Kasumi-1 (cell line): Measurements from ENCODE around the gene HNF4A.

ENCODE experiments used
- DNase-seq, 2 experiments: peaks; one replicate each; lab custom pipeline; 2025; lab: John Stamatoyannopoulos, UW

HNF4A gene

DNA sequence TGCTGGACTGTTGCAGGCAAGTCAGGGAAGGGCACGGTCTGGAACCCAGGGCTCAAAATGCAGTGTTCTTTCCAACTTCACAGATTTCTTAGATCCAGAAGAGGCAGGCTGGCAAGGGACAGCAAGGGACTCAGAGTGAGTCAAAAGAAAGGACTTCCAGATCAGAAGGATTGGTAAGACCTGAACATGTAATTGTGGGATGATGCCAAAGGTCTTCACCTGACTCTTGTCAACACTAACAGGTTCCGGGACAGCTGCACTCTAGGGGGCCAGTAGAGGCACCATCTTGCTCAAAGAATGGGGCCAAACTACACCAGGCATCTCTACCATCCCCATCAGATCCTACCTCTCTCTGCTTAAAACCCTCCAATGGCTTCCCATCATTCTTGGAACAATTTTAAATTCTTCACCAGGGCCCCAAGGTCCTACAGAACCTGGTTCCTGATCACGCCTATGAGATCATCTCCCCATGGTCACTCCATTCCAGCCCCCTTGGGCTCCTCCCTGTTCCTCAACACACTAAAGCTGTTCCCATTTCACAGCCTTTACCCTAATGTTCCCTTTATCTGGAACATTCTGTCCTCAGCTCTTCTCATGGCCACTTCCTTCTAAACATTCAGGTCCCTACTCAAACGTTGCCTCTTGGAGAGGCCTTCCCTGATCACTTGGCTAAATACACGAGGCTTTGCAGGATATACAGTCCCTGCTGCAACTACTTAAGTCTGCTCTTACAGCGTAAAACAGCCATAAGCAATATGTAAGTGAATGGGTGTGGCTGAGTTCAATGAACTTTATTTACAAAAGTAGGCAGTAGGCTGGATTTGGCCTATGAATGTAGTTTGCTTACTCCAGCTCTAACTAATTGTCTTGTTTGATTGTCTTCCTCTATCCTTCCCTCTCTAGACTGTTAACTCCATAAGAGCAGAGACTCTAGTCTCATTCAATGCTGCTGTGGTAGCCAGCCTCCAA is 90.5 kb downstream of the HNF4A start:
- no peak for DNase-seq

DNA sequence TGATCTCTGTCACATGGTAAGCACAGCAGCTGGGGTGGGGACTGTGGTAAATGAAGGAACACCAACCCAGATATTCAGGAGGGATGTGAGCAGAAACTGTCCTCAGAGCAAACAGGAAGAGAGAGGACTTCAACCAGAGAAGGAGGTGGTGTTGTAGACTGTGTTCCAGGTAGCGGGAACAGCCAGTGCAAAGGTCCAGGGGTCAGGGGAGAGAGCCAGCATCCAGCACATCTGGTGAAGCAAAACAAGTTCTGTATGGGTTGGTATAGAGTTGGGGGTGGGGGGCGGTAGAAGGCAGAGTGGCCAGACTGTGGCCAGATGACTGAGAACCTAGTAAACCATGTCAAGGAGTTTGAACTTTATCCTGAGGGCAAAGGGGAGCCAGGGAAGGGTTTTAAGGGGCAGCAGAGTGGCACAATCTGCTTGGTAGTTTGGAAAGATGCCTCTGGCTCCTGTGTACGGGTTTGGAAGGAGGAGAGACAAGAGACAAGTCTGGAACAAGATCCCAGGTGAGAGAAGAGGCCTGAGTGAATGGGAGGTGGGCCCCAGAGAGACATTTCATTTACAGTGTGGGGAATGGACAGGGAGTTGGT is 92.4 kb downstream of the HNF4A start:
- DNase-seq: no peak

- peak in 1 of 2 experiments; percentile 8 for DNase-seq
Measured at GRCh38 chr20:44448753-44449546, 93.5 kb downstream of the HNF4A start.

DNA sequence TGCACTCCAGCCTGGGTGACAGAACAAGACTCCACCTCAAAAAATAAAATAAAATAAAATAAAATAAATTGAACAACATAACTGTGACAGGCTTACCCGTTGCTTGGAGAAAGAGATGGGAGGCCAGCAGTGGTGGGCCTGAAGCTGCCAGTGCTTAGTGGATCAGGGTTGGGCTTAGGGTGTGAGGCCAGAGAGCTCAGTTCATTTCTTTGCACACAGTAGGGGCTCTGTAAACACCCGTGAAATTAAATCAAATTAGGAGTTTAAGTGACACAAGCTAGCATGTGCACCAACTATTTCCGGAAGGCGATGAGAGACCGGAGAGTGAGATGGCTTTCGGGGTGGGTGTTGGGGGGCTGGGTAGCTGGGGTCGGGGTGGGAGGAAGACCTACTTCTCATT is 94.4 kb downstream of the HNF4A start:
- no peak for DNase-seq

DNA sequence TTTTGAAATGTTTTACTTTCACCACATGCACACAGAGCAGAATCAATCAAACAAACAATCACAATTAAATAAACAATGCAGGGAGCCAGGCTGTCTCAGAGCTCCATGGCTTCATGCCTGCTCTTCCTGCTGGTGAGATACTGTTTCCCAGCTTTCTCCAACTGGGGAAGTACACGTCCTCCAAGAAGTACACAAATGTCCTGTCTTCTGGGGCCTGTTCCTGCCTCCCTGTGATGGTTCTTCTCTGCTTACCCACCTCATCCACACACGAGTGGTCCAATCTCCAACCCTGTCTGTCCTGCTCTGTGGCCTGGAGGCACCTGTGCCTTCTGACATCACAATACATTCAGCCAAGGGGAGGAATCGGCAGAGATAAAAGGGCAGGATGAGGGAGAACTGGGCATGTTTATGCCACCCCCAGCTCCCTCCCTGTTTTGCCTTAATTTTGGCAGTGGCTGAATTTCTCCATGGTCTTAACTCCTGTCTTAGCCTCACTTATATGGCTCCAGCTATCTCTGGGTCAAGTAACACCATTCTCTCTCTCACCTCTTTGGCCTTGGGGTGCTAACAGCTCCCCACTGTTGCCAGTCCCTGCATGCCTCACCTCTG is 94.9 kb downstream of the HNF4A start:
- no peak for DNase-seq

DNA sequence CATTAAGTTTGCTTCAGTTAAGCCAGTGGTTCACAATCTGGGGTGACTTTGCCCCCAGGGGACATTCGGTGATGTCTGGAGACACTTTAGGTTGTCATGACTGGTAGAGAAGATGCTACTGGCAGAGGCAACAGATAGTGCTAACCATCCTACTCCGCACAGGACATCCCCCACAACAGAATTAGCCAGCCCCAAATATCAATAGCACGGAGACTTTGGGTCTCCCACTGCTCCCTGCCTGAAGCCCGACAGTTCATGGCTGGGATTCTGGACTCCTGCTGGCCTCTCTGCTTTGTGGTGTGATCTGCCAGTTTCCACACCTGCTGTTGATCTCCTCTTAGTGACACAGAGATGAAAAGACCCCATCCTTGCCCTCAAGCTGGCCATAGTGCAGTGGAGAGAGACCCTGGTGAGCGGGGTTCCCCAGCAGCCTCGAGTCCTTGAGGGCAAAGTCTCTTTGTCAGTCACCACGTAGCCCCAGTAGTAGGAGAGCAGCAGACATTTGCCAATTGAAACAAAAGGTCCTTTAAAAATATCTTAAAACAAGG is 95.5 kb downstream of the HNF4A start:
- DNase-seq: no peak

DNA sequence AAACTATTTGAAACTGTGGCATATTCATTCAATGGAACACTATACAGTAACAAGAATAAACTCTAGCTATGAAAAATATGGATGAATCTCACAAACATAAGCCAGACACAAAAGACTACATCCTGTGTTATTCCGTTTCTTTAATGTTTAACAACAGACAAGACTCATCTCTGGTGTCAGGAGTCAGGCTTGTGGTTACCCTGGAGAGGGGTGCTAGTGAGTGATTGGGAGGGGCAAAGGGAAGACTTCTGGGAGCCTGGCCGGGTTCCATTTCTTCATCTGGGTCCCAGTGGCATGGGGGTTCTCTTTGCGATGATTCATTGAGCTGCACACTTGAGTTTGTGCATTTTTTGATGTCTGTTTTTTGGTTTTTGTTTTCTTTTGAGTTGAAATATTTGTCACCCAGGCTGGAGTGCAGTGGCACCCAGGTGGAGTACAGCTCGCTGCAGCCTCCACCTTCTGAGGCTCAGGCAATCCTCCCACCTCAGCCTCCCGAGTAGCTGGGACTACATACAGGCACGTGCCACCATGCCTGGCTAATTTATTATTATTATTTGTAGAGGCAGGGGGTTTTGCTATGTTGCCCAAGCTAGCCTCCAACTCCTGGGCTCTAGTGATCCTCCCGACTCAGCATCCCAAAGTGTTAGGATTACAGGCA is 98.9 kb downstream of the HNF4A start:
- DNase-seq: no peak

- no peak for DNase-seq
Measured at GRCh38 chr20:44455126-44455525, 99.6 kb downstream of the HNF4A start.

GRCh38 chr20:44456611-44457010 is 101.1 kb downstream of the HNF4A start:
- no peak for DNase-seq

- no peak for DNase-seq
Measured at GRCh38 chr20:44457016-44457415, 101.5 kb downstream of the HNF4A start.

DNA sequence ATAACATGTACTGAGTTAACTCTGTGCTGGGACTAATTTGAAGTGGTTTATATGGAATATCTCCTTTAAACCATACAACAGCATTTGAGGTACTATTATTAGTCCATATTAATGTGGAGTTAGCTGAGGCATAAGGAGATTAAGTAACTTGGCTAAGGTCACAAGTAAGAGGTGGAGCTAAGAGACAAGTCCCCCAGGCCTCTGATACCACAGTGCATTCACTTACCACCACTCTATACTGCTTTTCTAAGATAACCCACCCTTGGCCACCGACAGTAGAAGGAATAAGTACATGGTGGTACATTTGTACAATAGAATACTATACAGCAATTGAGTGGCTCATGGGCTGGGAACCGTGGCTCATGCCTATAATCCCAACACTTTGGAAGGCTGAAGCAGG is 103.8 kb downstream of the HNF4A start:
- DNase-seq: no peak

DNA sequence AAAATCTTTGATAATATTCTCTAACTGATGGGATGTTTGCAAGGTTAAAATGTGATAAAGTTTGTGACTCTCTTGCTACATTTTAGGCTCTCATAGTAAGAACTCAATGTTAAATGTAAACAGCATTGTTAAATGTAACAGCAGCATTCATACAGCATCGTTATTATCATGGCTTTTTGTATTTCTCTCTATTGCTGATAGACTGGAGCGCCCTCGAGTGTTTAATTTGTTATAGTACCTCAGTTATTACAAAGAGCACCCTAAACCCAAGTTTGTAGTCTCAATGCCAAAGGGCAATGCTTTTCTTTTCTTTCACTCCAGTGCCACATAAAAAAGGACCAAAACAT is 105.3 kb downstream of the HNF4A start:
- peak; percentile 57 to 75 for DNase-seq

- DNase-seq: no peak
Measured at GRCh38 chr20:44461142-44461802, 105.8 kb downstream of the HNF4A start.

- no peak for DNase-seq
Measured at GRCh38 chr20:44461803-44462174, 106.3 kb downstream of the HNF4A start.

- no peak for DNase-seq
Measured at GRCh38 chr20:44463466-44463865, 108.0 kb downstream of the HNF4A start.

DNA sequence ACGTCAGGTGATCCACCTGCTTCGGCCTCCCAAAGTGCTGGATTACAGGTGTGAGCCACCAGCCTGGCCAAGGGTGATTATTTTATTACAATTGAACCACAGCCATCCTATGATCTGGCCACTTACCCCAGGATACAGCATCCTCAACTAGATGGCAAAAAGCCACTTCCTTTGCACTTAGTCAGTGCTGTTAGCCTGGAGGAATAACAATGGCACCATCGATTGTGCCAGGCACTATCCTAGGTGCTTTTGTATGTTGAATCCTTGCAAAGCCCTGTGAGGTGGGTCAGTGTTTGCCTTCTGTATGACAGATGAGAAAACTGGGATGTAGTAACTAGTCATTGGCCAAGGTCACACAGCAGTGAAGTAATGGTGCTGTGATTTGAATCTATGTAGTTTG is 109.0 kb downstream of the HNF4A start:
- no peak for DNase-seq

DNA sequence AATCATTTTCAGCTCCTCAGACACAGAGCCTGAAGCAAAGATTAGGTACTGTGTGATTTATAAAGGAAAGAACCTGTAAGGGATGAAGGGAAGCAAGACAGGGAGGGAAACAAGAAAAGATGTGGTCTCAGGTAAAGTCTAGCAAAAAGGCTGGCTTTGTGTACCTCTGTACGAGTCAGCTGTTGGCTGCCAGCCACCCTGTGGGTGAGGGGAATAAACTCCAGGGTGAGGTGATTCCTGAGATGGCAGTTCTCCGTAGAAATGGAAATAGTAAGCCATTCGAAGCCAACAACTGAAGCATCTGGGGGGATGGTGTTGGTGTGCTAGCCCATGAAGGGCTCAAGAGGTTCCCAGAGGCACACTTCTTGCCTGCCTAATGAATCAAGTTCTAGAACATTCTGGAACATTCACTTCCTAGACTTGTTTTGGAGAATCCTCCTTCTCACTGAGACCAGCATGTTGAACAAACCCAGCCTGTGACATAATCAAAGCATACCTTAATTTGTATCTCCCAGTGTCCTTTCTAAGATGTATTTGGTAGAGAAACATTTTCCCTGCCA is 109.6 kb downstream of the HNF4A start:
- no peak for DNase-seq

- DNase-seq: no peak
Measured at GRCh38 chr20:44467289-44467883, 111.9 kb downstream of the HNF4A start.

- no peak for DNase-seq
Measured at GRCh38 chr20:44468044-44468782, 112.7 kb downstream of the HNF4A start.

DNA sequence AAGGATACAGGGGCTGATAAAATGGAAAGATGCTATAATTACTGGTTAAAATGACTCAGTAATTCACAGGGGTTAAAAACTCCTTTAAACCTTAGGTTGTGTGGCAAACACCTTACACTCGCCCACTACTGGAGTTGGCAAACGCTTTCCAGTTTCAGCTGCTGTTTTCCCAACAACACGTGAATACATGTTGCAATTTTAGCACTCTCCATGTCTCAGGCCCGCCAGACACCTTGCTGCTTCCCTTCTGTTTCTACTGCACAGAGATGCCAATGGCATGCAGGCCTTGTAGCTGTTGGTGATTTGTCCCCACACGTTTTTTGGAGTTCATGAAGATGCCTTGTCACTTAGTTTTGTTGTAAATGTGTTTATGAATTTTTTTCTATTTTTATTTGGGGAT is 114.8 kb downstream of the HNF4A start:
- no peak for DNase-seq
